Measurements from ENCODE around the gene CLCN3.

Gene CLCN3

GRCh38 chr4:169625886-169626285, 5.5 kb downstream of the CLCN3 start:
- no peak for TF ChIP-seq CTCF (IDR thresholded peaks at IDR 0.05)
- Histone ChIP-seq H3K9me3 (no peaks in the 10 kb centered on the region), H3K4me3 (no peak overlapping the region), H3K27me3 (no peaks in the 10 kb centered on the region), H3K36me3 (no peaks in the 10 kb centered on the region), H3K27ac (no peak overlapping the region), H3K4me1 (peaks cover 0 to 19% (median 13%) of the 10 kb centered on the region in 4 donors)
- intact Hi-C loops (cut with DNase I; ENCODE audit: low total_unique reads): loop anchor here (2.0 kb wide), 1 partner anchor 19 kb away; no protein-coding TSS in a partner anchor
- no peak for DNase-seq

- DNase-seq: no peak
- Histone ChIP-seq H3K4me3 (no peak overlapping the region), H3K9me3 (no peaks in the 10 kb centered on the region), H3K36me3 (no peaks in the 10 kb centered on the region), H3K4me1 (peaks cover 0 to 14% (median 9%) of the 10 kb centered on the region in 4 donors), H3K27me3 (no peaks in the 10 kb centered on the region), H3K27ac (no peak overlapping the region)
- intact Hi-C loops (cut with DNase I; ENCODE audit: low total_unique reads): no loop called here
- no peak for TF ChIP-seq CTCF (IDR thresholded peaks at IDR 0.05)
These were observed 6.2 kb downstream of the CLCN3 start for GRCh38 chr4:169626331-169627282.

DNA sequence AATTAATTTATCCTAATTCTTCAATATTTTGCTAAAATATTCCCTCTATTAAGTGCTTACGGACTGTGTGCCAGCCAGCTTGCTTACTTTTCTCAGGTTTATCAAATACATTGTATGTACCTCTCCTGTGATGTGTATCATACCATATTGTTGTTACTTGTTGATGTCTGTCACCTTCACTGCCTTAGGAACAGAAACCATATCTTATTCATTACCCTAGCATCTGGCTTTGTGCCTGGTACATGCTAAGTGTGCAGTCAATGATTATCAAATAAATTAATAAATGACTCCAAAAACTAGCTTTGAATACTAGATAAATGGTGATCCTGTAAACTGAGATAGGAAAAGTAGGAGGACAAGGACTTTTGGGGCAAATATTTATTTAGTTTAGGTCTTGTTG, 6.9 kb downstream of the CLCN3 start:
- DNase-seq: no peak
- intact Hi-C loops (cut with DNase I; ENCODE audit: low total_unique reads): no loop called here
- no peak overlapping the region for H3K4me3 ChIP-seq
- no peaks in the 10 kb centered on the region for H3K36me3 ChIP-seq
- TF ChIP-seq CTCF (IDR thresholded peaks at IDR 0.05): no peak
- peaks cover 0 to 9% (median 3%) of the 10 kb centered on the region in 4 donors for H3K4me1 ChIP-seq
- no peaks in the 10 kb centered on the region for H3K27me3 ChIP-seq
- H3K9me3 ChIP-seq: no peaks in the 10 kb centered on the region
- no peak overlapping the region for H3K27ac ChIP-seq

DNA sequence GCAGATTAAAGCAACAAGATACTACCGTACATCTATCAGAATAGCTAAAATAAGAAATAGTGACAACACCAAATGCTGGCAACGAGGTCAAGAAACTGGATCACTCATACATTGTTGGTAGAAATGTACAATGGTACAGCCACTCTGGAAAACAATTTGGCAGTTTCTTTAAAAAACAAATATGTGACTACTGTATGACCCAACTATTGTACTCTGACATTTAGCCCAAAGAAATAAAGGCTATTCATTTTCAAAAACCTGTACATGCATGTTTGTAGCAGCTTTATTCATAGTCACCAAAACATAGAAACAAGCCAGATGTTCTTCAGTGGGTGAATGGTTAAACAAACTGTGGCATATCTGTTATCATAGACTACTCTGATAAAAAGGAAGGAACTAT, 8.2 kb downstream of the CLCN3 start:
- no peak for DNase-seq
- Histone ChIP-seq H3K4me3 (no peak overlapping the region), H3K27me3 (no peaks in the 10 kb centered on the region), H3K36me3 (no peaks in the 10 kb centered on the region), H3K27ac (no peak overlapping the region), H3K4me1 (no peaks in the 10 kb centered on the region), H3K9me3 (no peaks in the 10 kb centered on the region)
- intact Hi-C loops (cut with DNase I; ENCODE audit: low total_unique reads): no loop called here
- TF ChIP-seq CTCF (IDR thresholded peaks at IDR 0.05): no peak

- no peaks in the 10 kb centered on the region for H3K4me1 ChIP-seq
- no peaks in the 10 kb centered on the region for H3K36me3 ChIP-seq
- H3K4me3 ChIP-seq: no peak overlapping the region
- H3K9me3 ChIP-seq: no peaks in the 10 kb centered on the region
- TF ChIP-seq CTCF (IDR thresholded peaks at IDR 0.05): no peak
- DNase-seq: no peak
- no peaks in the 10 kb centered on the region for H3K27me3 ChIP-seq
- intact Hi-C loops (cut with DNase I; ENCODE audit: low total_unique reads): no loop called here
- H3K27ac ChIP-seq: no peak overlapping the region
These were observed 9.7 kb downstream of the CLCN3 start for GRCh38 chr4:169630069-169630468.

Data from tibial artery (tissue), 4 donors.